Small intestine (tissue), 7 donors: ENCODE results near the gene PDK2. TPM values are rescaled to one million over a fixed set of nuclear protein-coding genes. Genes with fewer than 3 reads are reported as not detected.

Experiments used
- DNase-seq, 2 donors: peaks; one replicate each; pipeline versions ENCODE4 v3.0.0 to v3.0.0-alpha.2; 2013
- FAIRE-seq: peaks from 2 replicates; lab custom pipeline; 2012; peaks lifted over from hg19 to GRCh38; lab: Jason Lieb, UNC
- H3K27ac ChIP-seq, 3 donors: one replicate each; pipeline ENCODE4 v1.5.1; 2013; ENCODE audit warnings: low read length in 2 of 3, mild to moderate bottlenecking in 2 of 3, control low read depth in 1 of 3, inconsistent platforms in 1 of 3, low read depth in 1 of 3, moderate library complexity in 1 of 3
- H3K27me3 ChIP-seq, 3 donors: one replicate each; pipeline ENCODE4 v1.6.1; 2013; ENCODE audit warnings: low read length in 3 of 3, inconsistent platforms in 1 of 3; ENCODE audit not compliant: control insufficient read depth in 3 of 3, insufficient read depth in 3 of 3
- H3K36me3 ChIP-seq, 3 donors: one replicate each; pipeline ENCODE4 v1.6.1; 2013; ENCODE audit warnings: low read length in 3 of 3, inconsistent platforms in 1 of 3, low read depth in 1 of 3, mild to moderate bottlenecking in 1 of 3, moderate library complexity in 1 of 3; ENCODE audit not compliant: control insufficient read depth in 3 of 3, insufficient read depth in 2 of 3
- H3K4me1 ChIP-seq, 3 donors: one replicate each; pipeline ENCODE4 v1.6.1; 2013; ENCODE audit warnings: low read length in 2 of 3, inconsistent platforms in 1 of 3, low read depth in 1 of 3, mild to moderate bottlenecking in 1 of 3, moderate library complexity in 1 of 3; ENCODE audit not compliant: control insufficient read depth in 3 of 3, insufficient read depth in 2 of 3
- H3K4me3 ChIP-seq, 3 donors: one replicate each; pipeline ENCODE4 v1.5.1; 2013; ENCODE audit warnings: low read length in 3 of 3, control low read depth in 1 of 3, inconsistent platforms in 1 of 3, low read depth in 1 of 3, mild to moderate bottlenecking in 1 of 3, moderate library complexity in 1 of 3
- H3K9me3 ChIP-seq, 2 donors: one replicate each; pipeline ENCODE4 v1.6.1; 2013; ENCODE audit warnings: low read depth in 1 of 2, low read length in 1 of 2; ENCODE audit not compliant: control insufficient read depth in 2 of 2, insufficient read depth in 1 of 2
- WGBS, 3 donors: extraction: QIAGEN DNeasy Blood & Tissue Kit; methylation state at CpG; one replicate each; pipeline ENCODE4 v1.1.7; 2013; 5-methylcytosine and 5-hydroxymethylcytosine counted together
- polyA plus RNA-seq, 4 donors: library from polyadenylated mRNA; stranded (reverse) in 3 of 4; unstranded in 1 of 4; fragments of 200-250 nt in 3 of 4; fragments of 120-200 nt in 1 of 4; gene quantifications; one replicate each; pipeline versions ENCODE4 v1.2.1 to v1.2.3, GENCODE V29; 2013
- donor health status: healthy with polysubstance abuse.
- donor health status: control.
- donor health status: control.
- donor health status: Bipolar disorder and iron deficiency.
- donor health status: healthy.

Gene PDK2
- polyA plus RNA-seq, 4 donors, result 27.2 to 125 (median 36.8) TPM

DNA sequence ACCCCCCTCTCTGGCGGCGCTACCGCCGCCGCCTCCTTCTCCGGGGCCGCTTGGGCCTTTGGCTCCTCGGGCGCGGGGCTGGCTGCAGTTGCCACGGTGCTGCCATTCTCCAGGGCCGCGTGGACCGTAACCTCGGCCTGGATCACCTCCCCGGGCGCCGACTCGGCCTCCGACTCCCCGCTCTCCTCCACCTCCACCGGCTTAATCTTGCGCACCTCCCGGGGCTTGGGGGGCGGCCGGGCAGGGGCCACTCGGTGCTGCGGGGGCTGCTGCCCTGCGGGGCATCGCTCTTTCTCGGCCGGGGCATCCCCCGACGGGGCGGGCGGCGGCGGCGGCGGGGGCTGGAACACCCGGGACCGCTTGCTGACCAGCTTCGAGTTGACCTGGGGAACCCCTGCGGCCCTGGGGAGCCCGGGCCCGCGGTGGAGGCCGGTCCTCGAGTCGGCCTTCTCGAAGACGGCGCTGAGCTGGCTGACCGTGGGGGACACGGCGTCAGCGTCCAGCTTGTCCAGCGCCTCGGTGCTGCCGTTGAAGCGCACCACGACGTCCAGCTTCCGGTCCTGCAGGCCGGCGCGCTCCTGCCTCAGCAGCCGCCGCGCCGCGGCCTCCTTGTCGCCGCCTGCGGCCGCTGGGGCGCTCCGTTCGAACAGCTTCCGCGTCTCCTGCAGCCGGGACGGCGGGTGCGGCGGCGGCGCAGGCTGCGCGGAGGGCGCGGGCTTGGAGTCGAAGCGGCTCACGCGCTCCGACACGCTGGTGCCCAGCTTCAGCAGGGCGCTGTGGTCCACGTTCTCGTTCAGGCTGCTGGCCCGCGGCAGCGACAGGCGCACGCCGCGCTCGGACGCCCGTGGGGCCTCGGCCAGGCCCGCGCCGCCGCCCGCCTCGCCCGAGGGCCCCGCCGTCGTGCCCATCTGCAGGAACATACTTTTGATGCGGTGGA is 54.5 kb downstream of the PDK2 start:
- no peaks in the 10 kb centered on the region for H3K9me3 ChIP-seq
- DNase-seq (peak; percentile 73 to 86), FAIRE-seq (no peak)
- H3K4me1 ChIP-seq, result peaks cover 3 to 56% (median 13%) of the 10 kb centered on the region in 3 donors
- 0 to 1% (median 0%) methylated on average over 67 to 123 of the region's 123 CpGs for WGBS, 3 donors
- no peaks in the 10 kb centered on the region for H3K27me3 ChIP-seq
- peaks cover 0 to 31% (median 1%) of the 10 kb centered on the region in 3 donors for H3K36me3 ChIP-seq
- peak overlapping the region; percentile 58 to 79 (median 63) for H3K27ac ChIP-seq
- peak overlapping the region; percentile 75 to 87 (median 85) for H3K4me3 ChIP-seq

DNA sequence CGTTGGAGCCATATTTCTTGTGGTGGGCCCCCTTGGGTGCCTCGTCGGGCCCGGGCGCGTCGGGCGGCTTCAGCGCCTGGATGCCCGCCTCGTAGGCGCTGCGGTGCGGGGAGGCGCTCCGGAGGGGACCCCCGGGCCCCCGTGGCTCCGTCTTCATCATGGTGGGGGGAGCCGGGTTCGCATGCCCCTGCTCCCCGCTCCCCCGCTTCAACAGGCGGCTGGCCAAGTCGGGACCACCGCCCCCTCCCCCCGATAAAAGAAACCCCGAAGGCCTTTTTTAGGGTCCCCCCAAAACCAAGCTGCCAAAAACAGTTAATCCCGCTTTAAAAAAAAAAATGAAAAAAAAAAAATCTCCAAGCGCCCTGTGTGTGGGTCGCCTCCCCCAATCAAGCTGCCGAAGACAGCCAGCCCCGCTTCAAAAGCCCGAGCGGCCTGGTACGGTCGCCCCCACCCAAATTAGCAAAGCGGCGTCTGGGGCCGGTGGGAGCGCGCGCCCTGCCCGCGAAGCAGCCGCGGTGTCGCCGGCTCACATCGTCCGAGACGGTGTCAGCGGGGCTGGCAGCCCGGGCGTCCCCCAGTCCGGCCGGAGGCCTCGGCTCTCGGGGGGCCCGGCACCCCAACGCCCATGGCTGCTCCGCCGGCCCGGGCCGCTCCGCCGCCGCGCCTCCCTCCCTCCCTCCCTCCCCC is 55.3 kb downstream of the PDK2 start, which contains the start of gene PPP1R9B:
PPP1R9B (minus strand) TSS at position 324 of the 687 bp plus-strand sequence; CDS start at position 160, 164 bp downstream.
- FAIRE-seq, result no peak
- Histone ChIP-seq H3K4me3 (peak within 1 kb of the TSS; percentile 75 to 87 (median 85)), H3K4me1 (peaks cover 3 to 48% (median 13%) of the 10 kb centered on the region in 3 donors), H3K9me3 (no peaks in the 10 kb centered on the region), H3K27ac (peak within 1 kb of the TSS; percentile 77 to 94 (median 86)), H3K27me3 (no peaks in the 10 kb centered on the region), H3K36me3 (peaks cover 0 to 23% (median 0%) of the 10 kb centered on the region in 3 donors)
- DNase-seq, result no peak
- WGBS, 3 donors, result 0 to 1% (median 1%) methylated on average over 46 to 69 of the region's 69 CpGs

DNA sequence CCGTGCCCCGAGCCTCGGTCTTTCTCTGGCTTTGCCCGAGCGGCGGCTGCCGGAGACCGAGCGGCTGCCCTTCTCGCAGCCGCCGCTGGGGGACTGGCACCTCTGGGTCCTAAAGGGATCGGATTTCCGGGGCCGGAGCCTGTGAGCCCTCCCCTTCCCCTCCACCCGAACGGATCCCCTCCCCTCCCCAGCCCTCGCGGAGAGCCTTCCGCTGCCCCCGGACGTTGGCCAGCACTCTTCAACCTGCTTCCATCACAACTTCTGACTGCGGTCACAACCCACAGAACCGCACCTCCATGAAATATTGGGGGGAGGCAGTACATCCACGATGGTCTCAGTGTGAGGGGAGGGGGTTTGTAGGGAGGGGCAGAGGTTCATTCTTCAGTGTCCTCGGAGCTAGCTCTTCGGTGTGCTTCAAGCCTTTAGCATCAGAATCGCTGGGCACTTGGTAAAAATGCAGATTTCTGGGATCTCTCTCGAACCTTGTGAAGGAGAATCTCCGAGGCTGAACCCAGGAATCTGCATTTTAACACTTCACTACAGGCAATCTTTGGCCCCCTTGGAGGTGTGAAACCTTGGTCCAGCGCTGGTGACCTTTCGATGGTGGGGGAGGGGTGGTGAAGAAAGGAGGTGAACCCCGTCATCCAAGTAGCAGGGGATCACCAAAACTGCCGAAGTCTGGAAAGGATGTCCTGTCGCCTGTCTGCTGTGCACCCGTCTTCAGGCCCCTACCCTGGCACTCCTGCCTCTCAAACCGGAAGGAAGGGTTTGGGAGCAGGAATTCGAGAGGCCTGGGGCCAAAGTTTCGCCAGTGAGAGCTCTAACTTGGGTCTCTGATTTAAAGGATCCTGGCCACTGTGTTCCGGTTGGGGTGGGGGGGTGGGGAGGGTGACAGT is 56.1 kb downstream of the PDK2 start:
- FAIRE-seq, result no peak

DNA sequence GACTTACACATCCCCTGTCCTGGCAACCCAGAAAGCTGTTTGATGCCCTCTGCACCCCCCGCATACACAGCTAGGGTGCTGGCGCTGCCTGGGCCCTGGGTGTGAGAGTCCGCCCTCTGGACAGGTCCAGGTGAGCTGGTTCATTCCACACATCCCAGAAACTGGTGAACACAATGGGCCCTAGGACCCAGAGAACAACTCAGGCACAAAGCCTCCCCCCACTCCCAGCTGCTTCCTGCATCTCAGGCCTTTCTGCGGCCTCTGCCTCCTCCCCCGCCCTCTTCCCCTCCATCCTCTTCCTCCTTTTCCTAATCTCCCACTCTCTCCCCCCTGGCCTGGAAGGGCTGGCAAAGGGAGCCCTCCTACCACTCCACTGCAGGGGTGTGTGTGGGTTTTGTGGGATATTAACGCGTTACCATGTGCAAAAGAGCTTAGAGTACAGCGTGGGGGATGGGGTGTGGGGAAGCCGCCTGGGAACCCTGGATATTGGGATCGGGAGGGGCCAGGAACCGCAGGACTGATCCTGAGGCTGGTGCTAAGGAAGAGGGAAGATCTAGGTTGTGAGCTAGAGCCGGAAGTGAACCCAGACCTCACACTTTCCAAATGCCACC is 56.9 kb downstream of the PDK2 start:
- peak; percentile 93 to 94 for DNase-seq
- no peak for FAIRE-seq
- 0 to 4% (median 1%) methylated on average over 12 of the region's 12 CpGs for WGBS, 3 donors

More for the DNA sequence above, 56.1 kb downstream of the PDK2 start:
- peak; percentile 88 to 96 for DNase-seq
- Histone ChIP-seq H3K9me3 (no peaks in the 10 kb centered on the region), H3K4me3 (peak overlapping the region; percentile 75 to 87 (median 85)), H3K27ac (peak overlapping the region; percentile 77 to 94 (median 86)), H3K4me1 (peaks cover 3 to 40% (median 13%) of the 10 kb centered on the region in 3 donors), H3K27me3 (no peaks in the 10 kb centered on the region), H3K36me3 (peaks cover 0 to 15% (median 0%) of the 10 kb centered on the region in 3 donors)
- 0 to 1% (median 1%) methylated on average over 28 to 40 of the region's 40 CpGs for WGBS, 3 donors

DNA sequence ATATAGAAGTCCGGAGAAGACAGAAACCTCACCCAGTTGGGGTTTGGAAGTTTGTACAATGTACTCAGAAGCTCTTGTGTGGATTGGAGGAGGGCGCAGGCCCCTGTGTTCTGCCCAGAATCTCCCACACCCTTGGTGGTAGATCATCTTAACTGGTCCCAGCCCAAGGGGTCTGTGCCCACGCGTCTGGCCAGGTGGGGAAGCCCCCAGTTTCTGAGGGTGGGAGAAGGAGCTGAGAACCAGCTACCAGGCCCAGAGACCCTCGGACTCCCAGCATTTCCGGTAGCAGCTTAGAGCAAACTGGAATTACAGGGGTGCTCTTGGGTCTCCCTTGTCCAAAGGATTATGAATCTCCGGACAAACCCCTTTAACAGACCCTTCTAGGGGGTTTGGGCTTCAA is 57.6 kb downstream of the PDK2 start:
- FAIRE-seq (no peak), DNase-seq (no peak)
- Histone ChIP-seq H3K9me3 (no peaks in the 10 kb centered on the region), H3K36me3 (peaks cover 0 to under 1% (median 0%) of the 10 kb centered on the region in 3 donors), H3K27me3 (no peaks in the 10 kb centered on the region), H3K4me1 (peaks cover 0 to 26% (median 5%) of the 10 kb centered on the region in 3 donors), H3K4me3 (no peak overlapping the region), H3K27ac (peak overlapping the region in 1 of 3 donors; percentile 94)
- 70 to 73% (median 72%) methylated on average over 7 of the region's 7 CpGs for WGBS, 3 donors

More for the DNA sequence above, 56.9 kb downstream of the PDK2 start:
- H3K36me3 ChIP-seq, result peaks cover 0 to 8% (median 0%) of the 10 kb centered on the region in 3 donors
- peak overlapping the region in 2 of 3 donors; percentile 85 to 87 for H3K4me3 ChIP-seq
- H3K4me1 ChIP-seq, result peaks cover 3 to 33% (median 11%) of the 10 kb centered on the region in 3 donors
- no peaks in the 10 kb centered on the region for H3K9me3 ChIP-seq
- no peaks in the 10 kb centered on the region for H3K27me3 ChIP-seq
- peak overlapping the region; percentile 76 to 94 (median 86) for H3K27ac ChIP-seq

DNA sequence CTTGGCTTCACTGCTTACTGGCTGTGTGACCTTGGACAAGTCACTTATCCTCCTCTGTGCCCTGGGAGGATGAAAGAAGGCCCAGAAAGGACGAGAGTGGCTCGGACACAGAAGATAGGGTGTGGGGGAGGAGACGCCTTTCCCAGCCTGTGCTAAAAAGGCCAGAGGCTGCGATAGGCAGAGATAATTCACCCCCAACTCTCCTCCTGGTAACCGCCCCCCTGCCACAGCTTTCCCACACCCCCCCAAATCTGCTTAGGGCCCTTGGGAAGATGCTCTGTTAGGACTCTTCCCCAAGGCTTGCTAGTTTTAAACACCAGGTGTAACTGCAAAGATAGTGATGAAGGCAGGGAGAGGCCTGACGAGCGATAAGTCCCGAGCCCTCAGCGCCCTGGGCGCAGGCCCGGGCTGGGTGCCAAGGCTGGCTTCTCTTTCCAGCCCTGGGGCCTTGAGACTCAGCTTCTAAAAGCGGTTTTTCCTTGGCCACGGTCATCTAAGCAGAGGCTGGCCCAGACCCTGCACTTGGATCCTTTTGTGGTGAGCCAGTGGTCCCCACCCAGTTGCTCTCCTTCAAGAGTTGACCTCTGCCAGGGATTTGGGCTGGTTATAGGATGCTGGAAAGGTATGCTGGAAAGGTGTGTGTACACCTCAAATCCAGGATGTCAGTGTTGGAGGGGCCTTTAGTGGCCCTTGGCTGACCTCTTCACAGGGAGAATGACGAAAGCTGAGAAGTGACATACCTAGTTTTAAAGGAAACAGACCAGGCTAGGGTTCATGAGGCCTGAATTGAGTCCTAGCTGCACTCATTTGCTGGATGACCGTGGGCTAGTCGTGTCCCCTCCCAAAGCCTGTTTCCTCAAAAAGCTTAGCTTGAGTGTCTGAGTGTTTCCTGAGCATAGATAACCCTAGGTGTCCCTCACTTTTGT is 58.8 kb downstream of the PDK2 start:
- Histone ChIP-seq H3K4me1 (peaks cover 0 to 17% (median 0%) of the 10 kb centered on the region in 3 donors), H3K4me3 (no peak overlapping the region), H3K36me3 (no peaks in the 10 kb centered on the region), H3K9me3 (no peaks in the 10 kb centered on the region), H3K27me3 (no peaks in the 10 kb centered on the region), H3K27ac (peak overlapping the region in 1 of 3 donors; percentile 57)
- no peak for FAIRE-seq
- WGBS, 3 donors, result 24 to 48% (median 40%) methylated on average over 16 of the region's 16 CpGs
- DNase-seq, result peak in 1 of 2 donors; percentile 60

DNA sequence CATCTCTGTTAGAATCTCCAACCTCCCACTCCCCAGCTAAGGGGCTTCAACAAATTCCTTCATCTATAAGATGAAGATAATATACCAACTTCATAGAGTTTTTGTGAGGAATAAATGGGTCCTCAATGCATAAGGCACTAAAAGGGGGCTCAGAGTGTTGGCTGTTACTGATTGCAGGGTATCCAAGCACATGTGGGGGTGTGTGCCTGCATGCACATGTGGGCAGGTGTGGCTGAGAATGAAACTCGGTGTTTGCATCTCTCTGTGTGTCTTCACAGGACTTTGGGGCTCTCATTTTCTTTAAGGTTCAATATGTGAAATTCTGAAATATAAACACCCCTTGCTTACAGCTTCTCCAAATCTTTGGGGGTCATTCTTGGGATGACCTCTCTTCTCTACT is 59.5 kb downstream of the PDK2 start:
- peak overlapping the region in 1 of 3 donors; percentile 57 for H3K27ac ChIP-seq

More for the DNA sequence above, 59.5 kb downstream of the PDK2 start:
- Histone ChIP-seq H3K36me3 (no peaks in the 10 kb centered on the region), H3K9me3 (no peaks in the 10 kb centered on the region), H3K27me3 (no peaks in the 10 kb centered on the region), H3K4me3 (no peak overlapping the region), H3K4me1 (peaks cover 0 to 17% (median 0%) of the 10 kb centered on the region in 3 donors)
- DNase-seq, result no peak
- FAIRE-seq, result no peak
- 15 to 32% (median 17%) methylated on average over 1 of the region's 1 CpG for WGBS, 3 donors
